ENCODE data around the gene ATF6. TPM values are rescaled to one million over a fixed set of nuclear protein-coding genes. Genes with fewer than 3 reads are reported as not detected.
A peak's percentile ranks its signal among the peaks of the same experiment; 100 is the strongest.

Gene ATF6
- total RNA-seq, 1 donor from 2014 or later = 27.7 TPM

GRCh38 chr1:161879261-161879660 lies 113.1 kb downstream of the ATF6 start:
- DNase-seq = no peak
- Mint-ChIP-seq H3K27ac (no peak overlapping the region), H3K9me3 (no peaks in the 10 kb centered on the region), H3K27me3 (no peaks in the 10 kb centered on the region), H3K36me3 (ENCODE audit: low read depth) (no peaks in the 10 kb centered on the region), H3K4me3 (no peak overlapping the region), H3K4me1 (no peaks in the 10 kb centered on the region)
- intact Hi-C loops (cut with micrococcal nuclease) = no loop called here

GRCh38 chr1:161884475-161884874 lies 118.4 kb downstream of the ATF6 start:
- Mint-ChIP-seq H3K27me3 (no peaks in the 10 kb centered on the region), H3K27ac (no peak overlapping the region), H3K36me3 (ENCODE audit: low read depth) (peaks cover 17% of the 10 kb centered on the region), H3K4me3 (no peak overlapping the region), H3K4me1 (no peaks in the 10 kb centered on the region), H3K9me3 (no peaks in the 10 kb centered on the region)
- intact Hi-C loops (cut with micrococcal nuclease) = no loop called here
- DNase-seq = no peak

GRCh38 chr1:161885003-161885402 lies 118.9 kb downstream of the ATF6 start:
- Mint-ChIP-seq H3K9me3 (no peaks in the 10 kb centered on the region), H3K27ac (no peak overlapping the region), H3K4me1 (peaks cover 2% of the 10 kb centered on the region), H3K36me3 (ENCODE audit: low read depth) (peaks cover 19% of the 10 kb centered on the region), H3K4me3 (no peak overlapping the region), H3K27me3 (no peaks in the 10 kb centered on the region)
- intact Hi-C loops (cut with micrococcal nuclease) = no loop called here
- no peak for DNase-seq

- intact Hi-C loops (cut with micrococcal nuclease) = no loop called here
- Mint-ChIP-seq H3K27ac (no peak overlapping the region), H3K27me3 (no peaks in the 10 kb centered on the region), H3K36me3 (ENCODE audit: low read depth) (peaks cover 23% of the 10 kb centered on the region), H3K4me3 (no peak overlapping the region), H3K4me1 (peaks cover 2% of the 10 kb centered on the region), H3K9me3 (no peaks in the 10 kb centered on the region)
- no peak for DNase-seq
These were observed 119.6 kb downstream of the ATF6 start for GRCh38 chr1:161885759-161886158.

- no peaks in the 10 kb centered on the region for H3K27me3 Mint-ChIP-seq
- intact Hi-C loops (cut with micrococcal nuclease) = no loop called here
- H3K4me1 Mint-ChIP-seq = peaks cover 2% of the 10 kb centered on the region
- no peak for DNase-seq
- H3K36me3 Mint-ChIP-seq (ENCODE audit: low read depth) = peaks cover 30% of the 10 kb centered on the region
- no peak overlapping the region for H3K4me3 Mint-ChIP-seq
- H3K9me3 Mint-ChIP-seq = no peaks in the 10 kb centered on the region
- no peak overlapping the region for H3K27ac Mint-ChIP-seq
These were observed 120.5 kb downstream of the ATF6 start for GRCh38 chr1:161886589-161886988.

- H3K4me1 Mint-ChIP-seq = peaks cover 2% of the 10 kb centered on the region
- H3K27me3 Mint-ChIP-seq = no peaks in the 10 kb centered on the region
- DNase-seq = no peak
- H3K36me3 Mint-ChIP-seq (ENCODE audit: low read depth) = peaks cover 30% of the 10 kb centered on the region
- intact Hi-C loops (cut with micrococcal nuclease) = no loop called here
- no peak overlapping the region for H3K27ac Mint-ChIP-seq
- H3K4me3 Mint-ChIP-seq = no peak overlapping the region
- no peaks in the 10 kb centered on the region for H3K9me3 Mint-ChIP-seq
These were observed 121.7 kb downstream of the ATF6 start for GRCh38 chr1:161887730-161888287.

GRCh38 chr1:161890574-161890973 lies 124.5 kb downstream of the ATF6 start:
- DNase-seq = no peak
- Mint-ChIP-seq H3K36me3 (ENCODE audit: low read depth) (peaks cover 30% of the 10 kb centered on the region), H3K4me1 (peaks cover 2% of the 10 kb centered on the region), H3K9me3 (no peaks in the 10 kb centered on the region), H3K4me3 (no peak overlapping the region), H3K27ac (no peak overlapping the region), H3K27me3 (no peaks in the 10 kb centered on the region)
- intact Hi-C loops (cut with micrococcal nuclease) = no loop called here

- Mint-ChIP-seq H3K4me3 (no peak overlapping the region), H3K9me3 (no peaks in the 10 kb centered on the region), H3K4me1 (no peaks in the 10 kb centered on the region), H3K36me3 (ENCODE audit: low read depth) (no peaks in the 10 kb centered on the region), H3K27me3 (no peaks in the 10 kb centered on the region), H3K27ac (no peak overlapping the region)
- intact Hi-C loops (cut with micrococcal nuclease) = no loop called here
- DNase-seq = no peak
These were observed 133.0 kb downstream of the ATF6 start for GRCh38 chr1:161899091-161899490.

- Mint-ChIP-seq H3K36me3 (ENCODE audit: low read depth) (no peaks in the 10 kb centered on the region), H3K4me3 (no peak overlapping the region), H3K27me3 (no peaks in the 10 kb centered on the region), H3K9me3 (no peaks in the 10 kb centered on the region), H3K4me1 (peaks cover 6% of the 10 kb centered on the region), H3K27ac (no peak overlapping the region)
- no peak for DNase-seq
- intact Hi-C loops (cut with micrococcal nuclease) = loop anchor here (10.0 kb wide), 1 partner anchor 135 kb away; no protein-coding TSS in a partner anchor
These were observed 134.0 kb downstream of the ATF6 start for GRCh38 chr1:161900160-161900559.

GRCh38 chr1:161902182-161902581 lies 136.1 kb downstream of the ATF6 start:
- no peak overlapping the region for H3K4me3 Mint-ChIP-seq
- peaks cover 6% of the 10 kb centered on the region for H3K4me1 Mint-ChIP-seq
- no peak for DNase-seq
- no peak overlapping the region for H3K27ac Mint-ChIP-seq
- H3K27me3 Mint-ChIP-seq = no peaks in the 10 kb centered on the region
- intact Hi-C loops (cut with micrococcal nuclease) = loop anchor here (10.0 kb wide), 1 partner anchor 133 kb away; no protein-coding TSS in a partner anchor
- H3K9me3 Mint-ChIP-seq = no peaks in the 10 kb centered on the region
- H3K36me3 Mint-ChIP-seq (ENCODE audit: low read depth) = no peaks in the 10 kb centered on the region

- Mint-ChIP-seq H3K4me3 (no peak overlapping the region), H3K36me3 (ENCODE audit: low read depth) (no peaks in the 10 kb centered on the region), H3K27ac (no peak overlapping the region), H3K9me3 (no peaks in the 10 kb centered on the region), H3K27me3 (no peaks in the 10 kb centered on the region), H3K4me1 (peaks cover 6% of the 10 kb centered on the region)
- intact Hi-C loops (cut with micrococcal nuclease) = loop anchor here (10.0 kb wide), 1 partner anchor 129 kb away; no protein-coding TSS in a partner anchor
- DNase-seq = peak; percentile 74
These were observed 139.3 kb downstream of the ATF6 start for GRCh38 chr1:161905269-161905884.

GRCh38 chr1:161907265-161907664 lies 141.1 kb downstream of the ATF6 start:
- Mint-ChIP-seq H3K4me3 (no peak overlapping the region), H3K36me3 (ENCODE audit: low read depth) (no peaks in the 10 kb centered on the region), H3K4me1 (peaks cover 8% of the 10 kb centered on the region), H3K27me3 (no peaks in the 10 kb centered on the region), H3K9me3 (no peaks in the 10 kb centered on the region), H3K27ac (no peak overlapping the region)
- DNase-seq = no peak
- intact Hi-C loops (cut with micrococcal nuclease) = loop anchor here (10.0 kb wide), 1 partner anchor 128 kb away; no protein-coding TSS in a partner anchor

- no peak for DNase-seq
- intact Hi-C loops (cut with micrococcal nuclease) = loop anchor here (10.0 kb wide), 1 partner anchor 127 kb away; no protein-coding TSS in a partner anchor
- no peak overlapping the region for H3K4me3 Mint-ChIP-seq
- H3K9me3 Mint-ChIP-seq = no peaks in the 10 kb centered on the region
- H3K27ac Mint-ChIP-seq = no peak overlapping the region
- no peaks in the 10 kb centered on the region for H3K27me3 Mint-ChIP-seq
- peaks cover 8% of the 10 kb centered on the region for H3K4me1 Mint-ChIP-seq
- peaks cover 5% of the 10 kb centered on the region for H3K36me3 Mint-ChIP-seq (ENCODE audit: low read depth)
These were observed 142.1 kb downstream of the ATF6 start for GRCh38 chr1:161908264-161908663.

- intact Hi-C loops (cut with micrococcal nuclease) = no loop called here
- H3K27ac Mint-ChIP-seq = no peak overlapping the region
- H3K4me3 Mint-ChIP-seq = no peak overlapping the region
- H3K4me1 Mint-ChIP-seq = peaks cover 2% of the 10 kb centered on the region
- H3K27me3 Mint-ChIP-seq = no peaks in the 10 kb centered on the region
- no peaks in the 10 kb centered on the region for H3K9me3 Mint-ChIP-seq
- H3K36me3 Mint-ChIP-seq (ENCODE audit: low read depth) = peaks cover 5% of the 10 kb centered on the region
- no peak for DNase-seq
These were observed 144.5 kb downstream of the ATF6 start for GRCh38 chr1:161910604-161911003.
